ENCODE measurements around the gene PARP2.

- TF ChIP-seq NFRKB (IDR thresholded peaks at IDR 0.05) (no peak), BHLHE40 (IDR thresholded peaks at IDR 0.05; ENCODE audit: borderline replicate concordance) (no peak), FOXM1 (IDR thresholded peaks at IDR 0.05; ENCODE audit: borderline replicate concordance) (no peak), SP1 (IDR thresholded peaks at IDR 0.05) (no peak), FOXK2 (IDR thresholded peaks at IDR 0.05) (no peak), PKNOX1 (IDR thresholded peaks at IDR 0.05) (no peak), FOXA1 (IDR thresholded peaks at IDR 0.05) (no peak), HDGF (IDR thresholded peaks at IDR 0.05; ENCODE audit: borderline replicate concordance) (no peak), ARNT (IDR thresholded peaks at IDR 0.05) (no peak), SUZ12 (IDR thresholded peaks at IDR 0.05) (no peak), ELF4 (IDR thresholded peaks at IDR 0.05) (no peak), TARDBP (IDR thresholded peaks at IDR 0.05) (no peak), LEF1 (IDR thresholded peaks at IDR 0.05; ENCODE audit: borderline replicate concordance) (no peak)
Measured at GRCh38 chr14:20345366-20345765, 1.9 kb downstream of the PARP2 start.
